ENCODE results near the gene C6orf52. TPM values are rescaled to one million over a fixed set of nuclear protein-coding genes. Genes with fewer than 3 reads are reported as not detected.
A peak's percentile ranks its signal among the peaks of the same experiment; 100 is the strongest.

C6orf52 gene
- total RNA-seq, 1 experiment from 2014 or later, result 6.5 TPM

DNA sequence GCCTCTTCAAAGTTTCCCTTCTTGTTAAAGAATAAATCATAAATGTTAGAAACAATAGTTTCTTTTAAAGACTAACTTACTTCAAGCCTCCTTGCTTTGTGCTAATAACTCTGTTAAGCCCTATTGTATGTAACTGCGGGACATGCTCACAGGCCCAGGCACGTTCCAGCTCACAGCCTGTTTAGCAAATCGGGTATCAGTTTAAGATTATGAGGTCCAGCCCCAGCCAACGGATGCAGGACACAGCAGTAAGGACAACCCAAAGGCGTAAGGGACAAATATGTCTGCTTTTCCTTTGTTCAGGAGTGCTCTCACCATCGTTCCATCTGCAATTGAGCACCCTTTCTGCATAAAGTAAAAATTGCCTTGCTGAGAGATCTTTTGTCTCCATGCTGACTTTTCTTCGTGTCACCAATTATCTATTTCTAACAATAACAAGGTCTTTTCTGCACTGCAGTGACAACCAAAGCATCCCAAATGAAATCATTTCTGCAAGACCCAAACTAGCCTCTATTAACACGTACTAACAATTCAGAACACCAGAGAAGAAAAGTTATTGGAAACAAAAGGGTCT, 1.4 kb downstream of the C6orf52 start:
- intact Hi-C loops (cut with micrococcal nuclease; ENCODE audit: unreplicated experiment), result loop anchor here (10.0 kb wide), 1 partner anchor 168 kb away; the partner anchor contains the start of gene GCNT2
- no TSS peak for BruUV-seq (replicated peaks)
- ChIA-PET CTCF (no interaction called here), POLR2A (no interaction called here)
- no peak for DNase-seq (ENCODE audit: low read depth, low spot score)
- Histone ChIP-seq H3K27ac (ENCODE audit: low read length) (peak overlapping the region; percentile 98), H3K36me3 (ENCODE audit: control insufficient read depth, insufficient read depth, low read length) (peaks cover 5% of the 10 kb centered on the region), H3K27me3 (ENCODE audit: control insufficient read depth, insufficient read depth, low read length) (no peaks in the 10 kb centered on the region), H3K9me3 (ENCODE audit: control insufficient read depth, insufficient read depth, low read depth, low read length) (no peaks in the 10 kb centered on the region), H3K4me3 (ENCODE audit: low read depth in 2 of 2, low read length in 2 of 2) (peak overlapping the region; percentile 95 to 98), H3K4me1 (ENCODE audit: control insufficient read depth, insufficient read depth, low read length) (peaks cover 27% of the 10 kb centered on the region)
- no peak for ATAC-seq
- no peak for TF ChIP-seq SIN3A (IDR thresholded peaks at IDR 0.05; ENCODE audit: borderline replicate concordance, insufficient read depth, low read depth, low read length)
- in situ Hi-C loops (cut with HindIII; ENCODE audit: low pct_unique_long_range_greater_than_20kb, low sequenced_read_pairs), result no loop called here

- Histone ChIP-seq H3K36me3 (ENCODE audit: control insufficient read depth, insufficient read depth, low read length) (peaks cover 5% of the 10 kb centered on the region; the same call in 1 of the 2 replicates), H3K27ac (ENCODE audit: low read length) (peak overlapping the region; percentile 48), H3K4me1 (ENCODE audit: control insufficient read depth, insufficient read depth, low read length) (peaks cover 19% of the 10 kb centered on the region), H3K4me3 (ENCODE audit: low read depth in 2 of 2, low read length in 2 of 2) (no peak overlapping the region), H3K27me3 (ENCODE audit: control insufficient read depth, insufficient read depth, low read length) (no peaks in the 10 kb centered on the region), H3K9me3 (ENCODE audit: control insufficient read depth, insufficient read depth, low read depth, low read length) (no peaks in the 10 kb centered on the region)
- intact Hi-C loops (cut with micrococcal nuclease; ENCODE audit: unreplicated experiment) (loop anchor here (10.0 kb wide), 1 partner anchor 166 kb away; the partner anchor contains the start of gene GCNT2), in situ Hi-C loops (cut with HindIII; ENCODE audit: low pct_unique_long_range_greater_than_20kb, low sequenced_read_pairs) (no loop called here)
- DNase-seq (ENCODE audit: low read depth, low spot score) (no peak), ATAC-seq (no peak)
- no peak for TF ChIP-seq SIN3A (IDR thresholded peaks at IDR 0.05; ENCODE audit: borderline replicate concordance, insufficient read depth, low read depth, low read length)
- no peak for TF ChIP-seq POLR2AphosphoS5 (IDR thresholded peaks at IDR 0.05; ENCODE audit: low read depth, low read length)
- ChIA-PET CTCF (no interaction called here), POLR2A (no interaction called here)
- no TSS peak for BruUV-seq (replicated peaks)
Measured at GRCh38 chr6:10690651-10691445, 3.6 kb downstream of the C6orf52 start.

DNA sequence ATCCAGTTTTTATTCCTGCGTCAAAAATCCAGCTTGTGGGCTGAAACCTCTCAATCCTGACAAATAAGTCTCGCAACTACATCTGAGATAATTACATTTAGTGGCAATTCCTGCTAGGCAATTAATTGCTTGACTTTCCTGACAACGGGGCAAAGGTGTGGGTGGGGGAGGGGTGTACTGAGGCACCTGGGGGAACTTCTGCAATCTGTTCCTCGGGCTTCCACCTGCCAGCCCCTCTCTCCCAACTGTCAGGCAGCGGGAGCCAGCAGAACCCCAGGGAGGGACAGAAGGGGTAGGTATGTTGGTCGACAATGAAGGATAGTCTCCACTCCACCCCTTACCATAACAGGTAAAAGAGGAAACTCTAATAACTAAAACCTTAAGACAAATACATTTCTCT, 6.8 kb downstream of the C6orf52 start:
- Histone ChIP-seq H3K4me1 (ENCODE audit: control insufficient read depth, insufficient read depth, low read length) (peaks cover 11% of the 10 kb centered on the region), H3K36me3 (ENCODE audit: control insufficient read depth, insufficient read depth, low read length) (no peaks in the 10 kb centered on the region), H3K27ac (ENCODE audit: low read length) (no peak overlapping the region), H3K27me3 (ENCODE audit: control insufficient read depth, insufficient read depth, low read length) (no peaks in the 10 kb centered on the region), H3K9me3 (ENCODE audit: control insufficient read depth, insufficient read depth, low read depth, low read length) (no peaks in the 10 kb centered on the region), H3K4me3 (ENCODE audit: low read depth in 2 of 2, low read length in 2 of 2) (no peak overlapping the region)
- DNase-seq (ENCODE audit: low read depth, low spot score) (no peak), ATAC-seq (no peak; the same call in 1 of the 2 replicates)
- ChIA-PET POLR2A (interaction anchor here (0.8 kb wide), 1 partner anchor 74 kb away, joined by 7 read pairs; no protein-coding TSS in a partner anchor), CTCF (no interaction called here)
- BruUV-seq (replicated peaks), result no TSS peak
- in situ Hi-C loops (cut with HindIII; ENCODE audit: low pct_unique_long_range_greater_than_20kb, low sequenced_read_pairs), result no loop called here
- intact Hi-C loops (cut with micrococcal nuclease; ENCODE audit: unreplicated experiment), result no loop called here
- TF ChIP-seq SIN3A (IDR thresholded peaks at IDR 0.05; ENCODE audit: borderline replicate concordance, insufficient read depth, low read depth, low read length) (no peak), REST (IDR thresholded peaks at IDR 0.05; ENCODE audit: insufficient read depth in 1 of 2, low read depth in 2 of 2, low read length in 1 of 2) (no peak), POLR2AphosphoS5 (IDR thresholded peaks at IDR 0.05; ENCODE audit: low read depth, low read length) (no peak), TCF7L2 (IDR thresholded peaks at IDR 0.05; ENCODE audit: low read depth, low read length) (no peak)
- TF ChIP-seq, protein P1, sequence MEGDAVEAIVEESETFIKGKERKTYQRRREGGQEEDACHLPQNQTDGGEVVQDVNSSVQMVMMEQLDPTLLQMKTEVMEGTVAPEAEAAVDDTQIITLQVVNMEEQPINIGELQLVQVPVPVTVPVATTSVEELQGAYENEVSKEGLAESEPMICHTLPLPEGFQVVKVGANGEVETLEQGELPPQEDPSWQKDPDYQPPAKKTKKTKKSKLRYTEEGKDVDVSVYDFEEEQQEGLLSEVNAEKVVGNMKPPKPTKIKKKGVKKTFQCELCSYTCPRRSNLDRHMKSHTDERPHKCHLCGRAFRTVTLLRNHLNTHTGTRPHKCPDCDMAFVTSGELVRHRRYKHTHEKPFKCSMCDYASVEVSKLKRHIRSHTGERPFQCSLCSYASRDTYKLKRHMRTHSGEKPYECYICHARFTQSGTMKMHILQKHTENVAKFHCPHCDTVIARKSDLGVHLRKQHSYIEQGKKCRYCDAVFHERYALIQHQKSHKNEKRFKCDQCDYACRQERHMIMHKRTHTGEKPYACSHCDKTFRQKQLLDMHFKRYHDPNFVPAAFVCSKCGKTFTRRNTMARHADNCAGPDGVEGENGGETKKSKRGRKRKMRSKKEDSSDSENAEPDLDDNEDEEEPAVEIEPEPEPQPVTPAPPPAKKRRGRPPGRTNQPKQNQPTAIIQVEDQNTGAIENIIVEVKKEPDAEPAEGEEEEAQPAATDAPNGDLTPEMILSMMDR (IDR thresholded peaks at IDR 0.05), result no peak

All from Panc1 (cell line).